Parathyroid adenoma (tissue), 2 donors: ENCODE measurements around the gene ZNF462.
A peak's percentile ranks its signal among the peaks of the same experiment; 100 is the strongest.

Experiments
- H2AFZ ChIP-seq: fragments of 300-600 bp; sonication (generic); one replicate; pipeline ENCODE4 v1.7.0; 2017; ENCODE audit warnings: antibody characterized with exemption, mild to moderate bottlenecking
- H3K27ac ChIP-seq: fragments of 300-600 bp; sonication (generic); one replicate; pipeline ENCODE4 v1.7.0; 2017
- H3K27me3 ChIP-seq: fragments of 300-600 bp; sonication (generic); one replicate; pipeline ENCODE4 v1.7.0; 2017; ENCODE audit warnings: low read length; ENCODE audit not compliant: control insufficient read depth, insufficient read depth
- H3K36me3 ChIP-seq: fragments of 300-600 bp; sonication (generic); one replicate; pipeline ENCODE4 v1.7.0; 2017; ENCODE audit warnings: low read length; ENCODE audit not compliant: control insufficient read depth, insufficient read depth
- H3K4me1 ChIP-seq: fragments of 300-600 bp; sonication (generic); one replicate; pipeline ENCODE4 v1.7.0; 2017; ENCODE audit warnings: control low read depth
- H3K4me2 ChIP-seq: fragments of 300-600 bp; sonication (generic); one replicate; pipeline ENCODE4 v1.7.0; 2017; ENCODE audit warnings: low read length
- H3K4me3 ChIP-seq: fragments of 300-600 bp; sonication (generic); one replicate; pipeline ENCODE4 v1.7.0; 2017; ENCODE audit warnings: low read depth, low read length
- H3K79me2 ChIP-seq: fragments of 300-600 bp; sonication (generic); one replicate; pipeline ENCODE4 v1.7.0; 2017; ENCODE audit warnings: control low read depth
- H3K9ac ChIP-seq: fragments of 300-600 bp; sonication (generic); one replicate; pipeline ENCODE4 v1.7.0; 2017; ENCODE audit warnings: mild to moderate bottlenecking
- H3K9me3 ChIP-seq: fragments of 300-600 bp; sonication (generic); one replicate; pipeline ENCODE4 v1.7.0; 2017; ENCODE audit warnings: low read length; ENCODE audit not compliant: control insufficient read depth
- CTCF ChIP-seq: fragments of 300-600 bp; sonication (generic); IDR thresholded peaks from one replicate; pipeline ENCODE4 v1.7.0; 2017; ENCODE audit warnings: antibody characterized with exemption, mild to moderate bottlenecking
- donor health status: primary hyperparathyroidism.

ZNF462 gene

GRCh38 chr9:106878934-106879333 lies 16.0 kb downstream of the ZNF462 start:
- peak overlapping the region; percentile 87 for H3K27ac ChIP-seq
- peaks cover 45% of the 10 kb centered on the region for H3K4me1 ChIP-seq

DNA sequence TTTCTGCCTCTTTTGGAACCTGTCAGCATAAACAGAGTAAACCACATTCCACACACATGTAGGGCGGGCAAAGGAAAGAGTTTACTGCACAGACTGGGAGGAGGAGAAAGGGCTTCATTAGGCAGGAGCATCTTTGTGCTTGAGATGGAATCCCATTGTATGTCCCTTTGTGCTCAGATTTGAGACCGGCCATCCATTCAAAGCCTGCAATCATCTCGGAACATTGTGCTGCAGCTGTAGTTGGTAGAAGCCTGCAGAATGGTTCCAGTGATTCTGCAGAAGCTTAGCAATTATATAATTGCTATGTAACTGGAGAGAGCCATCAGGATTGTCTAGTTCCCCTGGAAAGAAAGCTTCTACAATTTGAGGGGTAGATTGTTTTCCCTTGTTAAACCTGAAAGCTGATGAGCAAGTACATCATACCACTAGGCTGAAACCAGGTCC lies 16.5 kb downstream of the ZNF462 start:
- H3K4me3 ChIP-seq, result peak overlapping the region; percentile 1
- no peak overlapping the region for H3K9ac ChIP-seq
- peaks cover 45% of the 10 kb centered on the region for H3K4me1 ChIP-seq
- peak overlapping the region; percentile 87 for H3K27ac ChIP-seq
- peaks cover 30% of the 10 kb centered on the region for H3K79me2 ChIP-seq
- no peak for TF ChIP-seq CTCF
- H3K4me2 ChIP-seq, result peak overlapping the region; percentile 18
- no peaks in the 10 kb centered on the region for H3K36me3 ChIP-seq
- H3K27me3 ChIP-seq, result no peaks in the 10 kb centered on the region
- peak overlapping the region; percentile 46 for H2AFZ ChIP-seq
- no peaks in the 10 kb centered on the region for H3K9me3 ChIP-seq

More at GRCh38 chr9:106878934-106879333, 16.0 kb downstream of the ZNF462 start:
- no peaks in the 10 kb centered on the region for H3K9me3 ChIP-seq
- peak overlapping the region; percentile 54 for H3K4me2 ChIP-seq
- H3K36me3 ChIP-seq, result no peaks in the 10 kb centered on the region
- peak overlapping the region; percentile 15 for H3K4me3 ChIP-seq
- H3K9ac ChIP-seq, result no peak overlapping the region
- TF ChIP-seq CTCF, result no peak
- no peaks in the 10 kb centered on the region for H3K27me3 ChIP-seq
- peaks cover 26% of the 10 kb centered on the region for H3K79me2 ChIP-seq
- H2AFZ ChIP-seq, result peak overlapping the region; percentile 43

DNA sequence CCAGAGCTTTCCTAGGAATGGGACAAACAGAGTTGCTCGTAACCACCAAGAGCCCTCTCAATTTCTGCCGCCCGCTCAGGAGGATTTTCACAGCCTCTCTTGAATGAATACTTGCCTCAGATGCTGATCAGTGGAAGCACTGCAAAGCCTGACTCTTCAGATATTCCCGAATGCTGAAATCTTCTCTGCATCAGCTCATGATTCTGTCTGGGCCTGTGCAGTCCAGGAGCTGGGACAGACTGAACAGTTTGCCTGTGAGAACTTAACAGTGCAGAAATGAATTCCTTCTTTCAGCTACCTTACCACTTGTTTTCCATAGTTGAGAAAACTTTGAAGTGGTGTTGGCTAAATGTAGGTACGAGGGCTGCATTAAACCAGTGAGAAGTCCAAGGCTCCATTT lies 17.1 kb downstream of the ZNF462 start:
- Histone ChIP-seq H2AFZ (peak overlapping the region; percentile 22), H3K36me3 (no peaks in the 10 kb centered on the region), H3K4me2 (peak overlapping the region; percentile 18), H3K4me1 (peaks cover 43% of the 10 kb centered on the region), H3K9ac (no peak overlapping the region), H3K79me2 (peaks cover 36% of the 10 kb centered on the region), H3K27me3 (no peaks in the 10 kb centered on the region), H3K9me3 (no peaks in the 10 kb centered on the region), H3K4me3 (no peak overlapping the region), H3K27ac (peak overlapping the region; percentile 87)
- TF ChIP-seq CTCF, result no peak

GRCh38 chr9:106880863-106881262 lies 17.9 kb downstream of the ZNF462 start:
- Histone ChIP-seq H3K79me2 (peaks cover 41% of the 10 kb centered on the region), H3K4me2 (no peak overlapping the region), H3K27me3 (no peaks in the 10 kb centered on the region), H3K4me3 (no peak overlapping the region), H3K4me1 (peaks cover 39% of the 10 kb centered on the region), H3K36me3 (no peaks in the 10 kb centered on the region), H3K9ac (no peak overlapping the region), H3K27ac (peak overlapping the region; percentile 87), H3K9me3 (no peaks in the 10 kb centered on the region), H2AFZ (no peak overlapping the region)
- no peak for TF ChIP-seq CTCF

DNA sequence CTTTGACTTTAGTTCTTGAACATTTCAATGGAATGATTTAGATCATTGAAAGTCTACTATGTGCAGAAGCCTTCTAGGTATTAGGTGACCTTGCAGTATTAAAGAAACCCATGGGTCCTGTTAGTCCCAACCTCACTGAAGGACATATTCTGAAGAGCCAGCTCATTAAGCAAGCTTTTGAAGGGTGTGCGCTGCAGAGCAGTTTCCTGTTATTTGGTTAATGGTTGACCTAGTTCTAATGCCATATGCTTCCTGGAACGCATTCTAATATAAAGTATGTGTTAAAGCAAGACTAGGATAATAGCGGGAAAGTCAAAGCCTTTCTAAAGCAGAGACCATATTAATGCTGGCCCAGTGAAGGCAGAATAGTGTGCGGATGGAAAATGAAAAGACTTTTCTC lies 20.1 kb downstream of the ZNF462 start:
- Histone ChIP-seq H3K27ac (no peak overlapping the region), H3K36me3 (no peaks in the 10 kb centered on the region)

More for the DNA sequence above, 20.1 kb downstream of the ZNF462 start:
- no peak overlapping the region for H3K9ac ChIP-seq
- no peak overlapping the region for H2AFZ ChIP-seq
- H3K4me1 ChIP-seq, result peaks cover 32% of the 10 kb centered on the region
- H3K4me2 ChIP-seq, result no peak overlapping the region
- no peak for TF ChIP-seq CTCF
- no peaks in the 10 kb centered on the region for H3K9me3 ChIP-seq
- H3K79me2 ChIP-seq, result peaks cover 51% of the 10 kb centered on the region
- H3K27me3 ChIP-seq, result no peaks in the 10 kb centered on the region
- no peak overlapping the region for H3K4me3 ChIP-seq
